ENCODE data around the gene SACS.

- TF ChIP-seq CTCF (IDR thresholded peaks at IDR 0.05), result no peak
- TF ChIP-seq EP300 (IDR thresholded peaks at IDR 0.05; ENCODE audit: low read depth), result no peak
These were observed 9.6 kb upstream of the SACS start for GRCh38 chr13:23443110-23443509.
